GM18499 (cell line): Measurements from ENCODE around the gene LRRC17.
"Not testable (repeated sequence)": the region's sequence is repeated elsewhere in the genome, so short reads cannot be mapped to it uniquely, and the experiment has no call there.

ENCODE experiments used
- ATAC-seq: cut with Tn5 transposase; IDR thresholded peaks from one replicate; pipeline ENCODE4 v1.9.1; 2021; ENCODE audit warnings: moderate number of reproducible peaks; ENCODE audit not compliant: insufficient read depth, unreplicated experiment

Gene LRRC17

DNA sequence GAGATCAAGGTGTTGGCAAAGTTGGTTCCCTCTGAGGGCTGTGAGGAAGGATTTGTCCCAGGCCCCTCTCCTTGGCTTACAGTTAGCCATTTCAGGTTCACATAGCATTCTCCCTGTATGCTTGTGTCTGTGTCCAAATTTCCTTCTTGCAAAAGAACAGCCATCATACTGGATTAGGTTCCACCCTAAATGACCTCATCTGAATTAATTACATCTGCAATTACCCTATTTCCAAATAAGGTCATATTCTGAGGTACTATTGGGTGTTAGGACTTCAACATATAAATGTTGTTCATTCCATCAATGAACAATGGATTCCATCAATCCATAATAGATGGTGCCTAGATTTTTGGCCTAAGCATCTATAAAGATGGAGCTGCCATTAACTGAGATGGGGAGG lies 16.2 kb upstream of the LRRC17 start:
- no peak for ATAC-seq

DNA sequence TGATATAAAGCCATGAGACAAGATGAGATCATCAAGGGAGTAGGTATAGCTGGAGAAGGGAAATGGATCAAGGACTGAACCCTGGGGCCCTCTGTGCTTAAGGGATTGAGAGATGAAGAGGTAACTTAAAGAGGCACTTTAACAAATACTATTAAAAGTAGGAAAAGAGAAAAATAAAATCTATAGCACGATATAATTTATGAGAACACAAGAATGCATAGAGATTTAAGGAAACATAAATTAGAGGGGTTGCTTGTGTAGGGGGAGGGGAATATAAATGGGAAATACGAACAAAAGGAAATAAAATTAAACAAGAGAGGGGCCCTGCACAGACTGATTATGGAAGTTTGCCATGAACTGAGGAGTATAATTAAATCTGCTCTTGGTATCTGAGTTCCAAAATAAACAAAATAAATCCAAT lies 15.6 kb upstream of the LRRC17 start:
- ATAC-seq, result no peak

DNA sequence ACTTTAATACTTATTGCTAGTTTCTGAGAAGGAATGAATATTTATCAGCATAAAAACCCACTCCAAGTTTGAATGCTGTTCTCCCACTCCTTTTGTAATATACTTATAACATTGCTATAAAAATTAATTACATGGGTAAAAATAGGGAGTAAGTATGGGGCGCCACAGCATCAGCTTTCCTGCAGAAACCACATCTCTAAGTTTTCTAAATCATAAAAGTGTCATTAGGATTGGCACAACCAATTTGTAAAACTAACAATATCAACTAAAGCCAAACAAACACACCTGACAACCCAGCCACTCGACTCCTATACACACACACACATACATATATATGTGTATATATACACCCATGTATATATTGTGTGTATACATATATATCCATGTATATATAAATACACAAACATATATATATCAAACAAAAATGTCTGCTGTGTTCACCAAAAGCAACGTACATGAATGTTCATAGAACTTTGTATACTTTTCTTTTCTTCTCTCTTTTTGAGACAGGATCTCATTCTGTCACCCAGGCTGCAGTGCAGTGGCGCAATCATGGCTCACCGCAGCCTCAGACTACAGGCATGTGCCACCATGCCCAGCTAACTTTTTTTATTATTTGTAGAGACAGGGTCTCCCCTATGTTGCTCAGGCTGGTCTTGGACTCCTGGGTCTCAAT lies 14.8 kb upstream of the LRRC17 start:
- no peak for ATAC-seq

DNA sequence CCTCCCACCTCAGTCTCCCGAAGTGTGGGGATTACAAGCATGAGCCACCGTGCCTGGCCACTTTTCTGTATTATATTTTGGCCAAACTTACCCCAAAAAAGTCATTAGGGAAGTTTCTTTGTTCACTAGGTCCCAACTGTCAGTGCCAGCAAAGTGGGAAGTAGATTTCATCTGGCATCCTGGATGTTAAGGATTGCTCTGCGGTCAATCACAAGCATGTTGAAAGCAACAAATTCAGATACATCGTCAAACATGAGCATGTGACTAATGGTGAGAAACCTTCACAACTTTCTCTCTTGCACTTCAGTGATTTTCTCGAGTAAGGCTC lies 14.3 kb upstream of the LRRC17 start:
- ATAC-seq, result no peak

DNA sequence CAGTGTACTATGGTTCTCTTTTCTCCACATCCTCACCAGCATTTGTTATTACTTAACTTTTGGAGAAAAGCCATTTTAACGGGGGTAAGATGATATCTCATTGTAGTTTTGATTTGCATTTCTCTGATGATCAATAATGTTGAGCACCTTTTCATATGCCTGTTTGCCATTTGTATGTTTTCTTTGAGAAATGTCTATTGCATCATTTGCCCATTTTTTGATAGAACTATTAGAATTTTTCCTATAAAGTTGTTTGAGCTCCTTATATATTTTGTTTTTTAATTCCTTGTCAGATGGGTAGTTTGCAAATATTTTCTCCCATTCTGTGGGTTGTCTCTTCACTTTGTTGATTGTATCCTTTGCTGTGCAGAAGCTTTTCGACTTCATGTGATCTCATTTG lies 10.7 kb upstream of the LRRC17 start:
- not testable (repeated sequence) for ATAC-seq

DNA sequence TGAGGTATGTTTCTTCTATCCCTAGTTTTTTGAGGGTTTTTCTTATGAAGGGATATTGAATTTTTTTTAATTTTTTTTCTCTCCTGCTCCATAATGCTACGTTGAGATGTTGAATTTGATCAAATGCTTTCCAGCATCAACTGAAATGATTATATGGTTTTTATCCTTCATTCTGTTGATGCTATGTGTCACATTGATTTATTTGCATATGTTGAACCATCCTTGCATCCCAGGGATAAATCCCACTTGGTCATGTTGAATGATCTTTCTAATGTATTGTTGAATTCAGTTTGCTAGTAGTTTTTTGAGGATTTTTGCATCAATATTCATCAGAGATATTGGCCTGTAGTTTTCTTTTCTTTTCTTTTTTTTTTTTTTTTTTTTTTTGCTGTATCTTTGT lies 9.2 kb upstream of the LRRC17 start:
- not testable (repeated sequence) for ATAC-seq

DNA sequence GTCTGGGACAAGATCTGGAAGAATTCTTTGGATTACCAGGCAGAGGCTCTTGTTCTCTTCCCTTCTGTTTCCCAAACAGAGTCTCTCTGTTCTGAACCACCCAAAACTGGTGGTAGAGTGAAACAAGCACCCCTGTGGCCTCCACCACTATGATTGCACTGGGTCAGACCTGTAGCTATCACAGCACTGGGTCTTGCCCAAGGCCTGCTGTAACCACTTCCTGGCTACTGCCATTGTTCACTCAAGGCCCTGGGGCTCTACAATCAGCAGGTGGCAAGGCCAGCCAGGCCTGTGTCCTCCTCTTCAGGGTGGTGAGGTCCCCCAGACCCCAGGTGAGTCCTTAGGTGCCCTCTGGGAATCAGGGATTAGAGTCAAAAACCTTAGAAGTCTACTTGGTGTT lies 4.1 kb upstream of the LRRC17 start:
- no peak for ATAC-seq

DNA sequence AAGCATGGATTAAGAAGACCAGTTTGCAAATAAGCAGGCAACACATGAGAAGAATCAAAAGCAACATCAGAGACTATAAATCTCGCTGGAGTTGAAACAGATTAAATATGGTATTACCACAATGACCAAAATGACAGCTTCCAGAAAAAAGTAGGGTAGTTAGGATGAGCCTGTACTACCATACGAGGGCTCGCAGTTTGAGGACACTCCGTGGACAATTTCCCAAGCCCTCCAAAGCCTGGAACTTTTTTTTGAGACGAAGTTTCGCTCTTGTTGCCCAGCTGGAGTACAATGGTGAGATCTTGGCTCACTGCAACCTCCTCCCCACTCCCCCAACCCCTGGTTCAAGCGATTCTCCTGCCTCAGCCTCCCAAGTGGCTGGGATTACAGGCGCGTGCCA lies 1.0 kb downstream of the LRRC17 start:
- ATAC-seq, result no peak

DNA sequence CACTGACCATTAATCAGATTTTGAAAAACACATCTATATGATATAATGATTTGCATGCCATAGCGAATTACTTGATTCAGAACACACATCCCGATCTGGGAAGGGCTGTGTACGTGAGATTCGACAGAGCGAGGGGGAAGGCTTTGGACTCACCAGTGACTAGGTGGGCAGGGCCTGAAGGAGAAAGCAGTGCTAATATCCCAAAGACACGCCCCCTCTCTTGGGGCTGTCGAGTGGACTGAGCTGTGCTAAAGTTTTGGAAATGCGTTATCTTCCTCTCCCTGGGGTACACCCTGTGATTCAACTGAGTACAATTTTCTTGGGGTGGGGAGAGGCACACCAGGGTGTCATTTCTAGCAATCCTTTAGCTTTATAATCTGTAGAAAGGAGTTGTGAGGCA lies 1.8 kb downstream of the LRRC17 start:
- no peak for ATAC-seq

DNA sequence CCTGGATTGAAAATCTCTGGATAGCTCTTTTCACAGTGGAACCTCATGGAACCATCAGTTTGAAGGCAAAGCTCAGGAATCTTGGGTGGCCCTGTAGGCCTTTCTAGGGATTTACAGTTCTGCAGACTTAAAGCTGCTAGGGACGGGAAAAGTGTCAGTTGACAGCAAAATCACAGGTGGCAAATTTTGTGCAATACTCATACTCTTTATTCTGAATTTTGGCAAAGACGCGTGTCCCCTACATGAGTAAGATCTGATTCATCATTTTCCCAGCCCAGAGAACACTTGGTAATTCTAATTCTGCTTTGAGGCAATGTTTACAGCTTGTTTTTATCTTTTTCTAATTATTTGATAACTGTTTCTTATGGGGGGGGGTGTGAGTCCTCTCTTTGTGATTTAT lies 3.6 kb downstream of the LRRC17 start:
- ATAC-seq, result no peak

DNA sequence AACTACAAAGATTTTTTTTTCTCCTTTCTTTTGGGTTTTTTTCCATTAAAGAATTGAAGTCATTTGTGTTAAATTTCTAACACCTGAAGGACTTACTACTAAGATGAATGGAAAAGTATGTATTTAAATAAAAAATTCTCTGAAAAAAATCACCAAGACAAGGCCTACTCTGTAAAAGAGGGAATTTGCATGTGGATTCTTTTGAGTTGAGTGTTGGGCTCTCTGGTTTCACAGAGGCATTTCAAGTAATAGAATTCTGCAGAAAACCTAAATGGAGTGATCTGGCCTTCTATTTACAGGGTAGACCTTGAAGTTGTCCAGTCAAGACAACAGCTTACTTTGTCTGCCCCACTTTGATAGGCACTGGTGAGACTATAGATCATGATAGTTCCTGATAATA lies 4.1 kb downstream of the LRRC17 start:
- no peak for ATAC-seq

DNA sequence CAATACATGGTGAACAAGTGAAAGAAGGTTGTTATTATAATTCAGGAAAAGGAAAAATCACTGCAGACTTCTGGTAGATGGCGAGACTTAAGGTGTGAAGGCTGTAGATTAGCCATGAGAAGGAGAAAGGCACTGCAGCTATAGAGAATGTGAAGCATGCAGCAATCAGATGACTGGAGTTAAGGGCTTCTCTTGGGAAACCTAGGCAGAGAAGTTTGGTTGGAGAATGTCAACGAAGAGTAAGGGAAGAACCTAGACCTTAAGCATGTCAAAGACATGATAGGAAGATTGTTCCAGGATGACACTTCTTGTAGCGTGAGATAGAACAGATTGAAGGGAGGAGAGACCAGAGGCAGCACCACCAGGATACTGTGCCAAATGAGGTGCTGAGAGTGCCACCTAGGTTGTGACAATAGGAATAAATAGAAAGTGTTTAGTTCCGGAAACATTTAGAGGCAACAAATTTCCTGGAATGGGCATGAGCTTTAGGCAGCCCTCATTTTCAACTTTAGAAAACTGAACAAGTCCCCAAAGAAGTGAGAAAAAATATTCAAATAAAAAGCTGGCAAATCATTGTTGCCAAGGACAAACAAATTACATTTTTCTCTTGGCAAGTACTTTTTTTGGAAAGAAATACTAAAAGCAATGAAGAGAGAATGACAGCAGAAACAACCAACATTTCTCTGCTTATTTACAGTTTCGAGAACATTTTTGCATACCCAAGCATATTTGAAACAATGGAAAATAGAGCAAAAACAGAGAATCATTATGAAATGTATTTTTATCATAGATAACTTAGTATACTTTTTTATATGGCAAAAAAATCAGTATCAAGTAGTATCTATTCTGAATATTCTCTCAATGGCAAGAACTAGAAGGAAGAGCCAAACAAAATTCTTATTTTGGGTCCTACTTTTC lies 4.9 kb downstream of the LRRC17 start:
- ATAC-seq, result no peak

DNA sequence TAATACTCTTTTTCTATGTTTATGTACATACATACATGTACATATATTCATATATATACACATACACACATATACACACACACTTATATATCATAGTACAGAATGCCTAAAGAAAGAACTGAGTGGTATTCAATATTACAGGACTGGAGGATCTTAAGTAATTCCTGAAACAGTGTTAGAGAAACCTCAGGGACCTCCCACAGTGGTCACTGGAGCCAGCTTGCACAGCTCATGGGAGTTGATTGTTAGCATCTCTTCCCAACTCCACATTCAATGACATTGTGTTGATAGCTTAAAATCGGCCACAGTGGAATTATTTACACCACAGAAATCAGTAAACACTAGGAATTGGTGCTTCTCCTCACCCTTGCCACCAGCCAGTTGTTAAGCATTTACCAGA lies 6.0 kb downstream of the LRRC17 start:
- ATAC-seq, result no peak

DNA sequence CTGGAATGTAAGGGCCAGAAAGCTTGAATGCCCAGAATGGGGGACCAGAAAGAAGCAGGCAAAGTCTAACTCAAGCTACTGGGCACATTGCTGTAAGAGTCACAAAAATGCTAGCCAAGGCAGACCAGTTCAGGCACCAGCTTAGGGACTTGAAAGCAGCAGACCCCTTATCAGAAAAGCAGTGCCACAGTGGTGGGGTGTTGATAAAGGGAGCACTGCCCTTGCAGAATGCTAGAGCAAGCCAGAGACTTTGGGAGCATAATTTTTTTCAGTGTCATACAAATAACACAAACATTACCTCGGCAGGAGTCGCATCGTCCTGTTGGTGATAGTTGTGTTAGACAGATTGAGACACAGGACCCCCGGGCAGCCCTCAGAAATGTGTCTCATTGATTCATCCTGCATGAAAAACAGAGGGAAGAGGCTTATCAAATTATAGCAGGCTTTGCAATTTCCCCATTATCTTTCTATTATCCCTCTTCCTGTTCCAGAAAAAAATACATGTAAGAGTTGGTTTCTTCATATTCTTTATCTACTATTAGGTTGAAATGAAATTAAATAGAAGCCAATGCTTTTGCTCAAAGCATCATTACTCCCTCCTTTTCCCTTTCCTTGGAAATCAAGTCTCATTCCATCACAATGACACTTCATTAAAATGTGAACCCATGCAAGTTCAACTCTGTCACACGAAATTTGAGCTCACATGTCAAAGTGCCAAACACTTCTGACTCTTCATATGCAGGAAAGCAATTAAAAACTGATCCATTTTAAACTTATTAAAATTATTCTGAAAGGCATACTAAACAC lies 13.4 kb downstream of the LRRC17 start:
- no peak for ATAC-seq

DNA sequence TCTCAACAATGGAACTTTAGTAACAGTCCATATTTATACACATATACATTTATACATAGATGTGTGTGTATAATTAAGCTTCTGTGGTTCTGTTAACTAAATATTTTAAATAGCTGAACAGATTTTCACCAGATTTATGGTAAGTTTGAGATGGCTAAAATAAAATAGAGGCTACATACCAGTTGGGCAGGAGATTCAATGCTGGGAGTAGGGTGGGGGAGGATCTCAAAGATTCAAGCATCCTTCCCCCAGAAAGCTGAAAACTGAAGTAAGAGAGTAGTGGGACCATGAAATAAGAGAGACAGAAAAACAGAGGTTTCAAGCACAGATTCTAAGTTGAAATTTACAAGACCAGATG lies 14.0 kb downstream of the LRRC17 start:
- no peak for ATAC-seq

DNA sequence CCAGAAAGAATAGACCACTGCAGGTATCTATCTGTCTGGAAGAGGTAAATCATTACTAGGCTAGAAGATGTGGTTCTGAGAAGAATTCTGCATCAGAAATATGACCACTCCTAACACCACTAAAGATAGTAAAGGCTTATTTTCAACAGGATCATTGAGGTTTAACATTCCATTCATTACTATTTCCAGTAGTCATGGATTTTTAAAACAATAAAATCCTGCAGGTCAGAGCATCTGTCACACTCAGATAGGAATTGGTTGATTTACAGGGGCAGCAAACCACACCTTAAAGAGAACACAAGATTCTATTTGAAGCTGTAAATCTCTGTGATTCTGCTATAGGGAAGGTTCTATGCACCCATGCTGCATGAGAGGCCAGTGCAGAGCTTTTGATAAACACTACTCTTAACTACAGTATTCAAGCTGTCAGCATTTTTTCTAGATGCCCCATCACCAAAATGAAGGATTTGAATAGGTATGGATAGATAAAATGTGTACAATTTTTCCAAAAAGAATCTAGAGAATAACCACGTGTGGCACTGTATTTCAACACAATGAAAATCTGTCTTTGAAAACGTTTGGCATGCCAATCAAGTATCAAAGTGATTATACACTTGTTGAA lies 14.6 kb downstream of the LRRC17 start:
- ATAC-seq, result no peak

DNA sequence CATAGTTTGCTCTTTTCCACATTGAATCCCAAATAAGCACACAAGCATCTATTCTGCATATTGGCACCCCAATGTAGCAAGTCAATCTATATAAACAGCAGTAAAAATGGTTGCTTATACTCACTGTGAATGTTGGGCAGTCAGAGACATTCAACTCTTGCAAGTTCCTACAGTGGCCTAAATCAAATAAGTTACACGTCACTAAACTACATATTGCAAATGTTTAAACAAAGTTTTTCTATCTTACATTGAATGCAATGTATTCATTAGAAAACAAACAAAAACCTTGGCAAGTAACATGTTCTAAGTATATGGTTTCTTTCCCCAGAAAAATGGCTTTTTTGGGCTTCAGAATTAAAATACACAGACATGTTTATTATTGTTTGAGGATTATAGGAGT lies 19.0 kb downstream of the LRRC17 start:
- ATAC-seq, result no peak

DNA sequence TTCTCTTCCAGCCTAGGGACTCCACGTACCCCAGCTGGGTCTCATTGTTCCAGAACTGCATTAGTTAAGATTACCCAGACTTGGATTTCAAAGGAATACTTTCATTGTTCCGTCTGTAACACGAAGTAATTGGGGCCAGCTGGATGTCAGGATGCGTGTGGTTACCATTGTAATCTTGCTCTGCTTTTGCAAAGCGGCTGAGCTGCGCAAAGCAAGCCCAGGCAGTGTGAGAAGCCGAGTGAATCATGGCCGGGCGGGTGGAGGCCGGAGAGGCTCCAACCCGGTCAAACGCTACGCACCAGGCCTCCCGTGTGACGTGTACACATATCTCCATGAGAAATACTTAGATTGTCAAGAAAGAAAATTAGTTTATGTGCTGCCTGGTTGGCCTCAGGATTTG lies 21.0 kb downstream of the LRRC17 start:
- no peak for ATAC-seq

DNA sequence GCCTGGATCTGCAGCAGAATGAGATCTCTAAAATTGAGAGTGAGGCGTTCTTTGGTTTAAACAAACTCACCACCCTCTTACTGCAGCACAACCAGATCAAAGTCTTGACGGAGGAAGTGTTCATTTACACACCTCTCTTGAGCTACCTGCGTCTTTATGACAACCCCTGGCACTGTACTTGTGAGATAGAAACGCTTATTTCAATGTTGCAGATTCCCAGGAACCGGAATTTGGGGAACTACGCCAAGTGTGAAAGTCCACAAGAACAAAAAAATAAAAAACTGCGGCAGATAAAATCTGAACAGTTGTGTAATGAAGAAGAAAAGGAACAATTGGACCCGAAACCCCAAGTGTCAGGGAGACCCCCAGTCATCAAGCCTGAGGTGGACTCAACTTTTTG lies 21.4 kb downstream of the LRRC17 start:
- no peak for ATAC-seq

DNA sequence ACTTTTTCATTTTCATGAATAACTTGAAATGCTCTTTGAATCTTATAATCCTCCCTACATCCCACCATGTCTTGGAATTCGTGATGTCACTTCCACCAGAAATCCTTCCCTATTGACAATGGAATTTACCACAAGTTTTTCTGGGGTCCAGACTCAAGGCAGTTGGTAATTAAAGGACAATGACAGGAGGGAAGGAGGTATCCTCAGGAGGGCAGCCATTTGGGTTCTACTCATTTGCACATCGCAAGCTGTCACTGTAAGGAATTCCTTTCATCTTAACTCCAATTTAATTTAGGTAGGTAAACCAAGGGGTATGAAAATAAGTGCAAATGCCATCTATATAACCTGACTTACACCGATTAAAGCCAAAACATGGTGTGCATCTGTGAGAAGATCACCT lies 21.9 kb downstream of the LRRC17 start:
- no peak for ATAC-seq
